T-helper 17 cell (primary cell): ENCODE data around the gene PRKCE. TPM values are rescaled to one million over a fixed set of nuclear protein-coding genes. Genes with fewer than 3 reads are reported as not detected.

ENCODE experiments used
- ATAC-seq: fragments of 150-1000 bp; cut with Tn5 transposase; 2 replicates; pipeline ENCODE4 v1.10.0; 2021; ENCODE audit warnings: mild to moderate bottlenecking, moderate library complexity
- DNase-seq, 3 donors: peaks; one replicate each; pipeline versions ENCODE4 v3.0.0 to v3.0.0-alpha.2; 2020 to 2021
- H3K9me3 ChIP-seq: one replicate; pipeline ENCODE4 v1.7.0; 2013; ENCODE audit warnings: low read length, mild to moderate bottlenecking; ENCODE audit not compliant: control insufficient read depth, poor library complexity, severe bottlenecking
- H3K27ac Mint-ChIP-seq: one replicate; pipeline ENCODE4 v1.8.0; 2022; ENCODE audit warnings: mild to moderate bottlenecking, moderate library complexity, mixed read lengths
- H3K27me3 Mint-ChIP-seq: one replicate; pipeline ENCODE4 v1.8.0; 2022; ENCODE audit warnings: mixed read lengths
- H3K36me3 Mint-ChIP-seq: one replicate; pipeline ENCODE4 v1.8.0; 2022; ENCODE audit warnings: low read depth, mixed read lengths
- H3K4me1 Mint-ChIP-seq: one replicate; pipeline ENCODE4 v1.8.0; 2022; ENCODE audit warnings: mild to moderate bottlenecking, mixed read lengths
- H3K4me3 Mint-ChIP-seq: one replicate; pipeline ENCODE4 v1.8.0; 2022; ENCODE audit warnings: mild to moderate bottlenecking, moderate library complexity, mixed read lengths
- total RNA-seq, 4 donors: library from RNA in 2 of 4; stranded (reverse) in 2 of 4; gene quantifications; one replicate each; pipeline ENCODE4 v1.2.3 and lab custom pipeline; 2022 to 2026

Gene PRKCE
- total RNA-seq, 2 donors from 2014 or later = 17.6 to 23.7 TPM

- DNase-seq (no peak), ATAC-seq (no peak)
- H3K9me3 ChIP-seq = no peaks in the 10 kb centered on the region
- Mint-ChIP-seq H3K27me3 (no peaks in the 10 kb centered on the region), H3K27ac (no peak overlapping the region), H3K4me1 (peaks cover 4% of the 10 kb centered on the region), H3K4me3 (no peak overlapping the region), H3K36me3 (peaks cover 4% of the 10 kb centered on the region)
Measured at GRCh38 chr2:45872211-45872610, 220.7 kb downstream of the PRKCE start.

GRCh38 chr2:45874344-45874743 is 222.9 kb downstream of the PRKCE start:
- Mint-ChIP-seq H3K4me1 (peaks cover 2% of the 10 kb centered on the region), H3K27ac (no peak overlapping the region), H3K36me3 (peaks cover 4% of the 10 kb centered on the region), H3K4me3 (no peak overlapping the region), H3K27me3 (no peaks in the 10 kb centered on the region)
- ATAC-seq = no peak
- DNase-seq = no peak
- H3K9me3 ChIP-seq = no peaks in the 10 kb centered on the region

GRCh38 chr2:45876611-45877010 is 225.1 kb downstream of the PRKCE start:
- ATAC-seq = no peak
- DNase-seq = no peak
- H3K36me3 Mint-ChIP-seq = peaks cover 4% of the 10 kb centered on the region
- no peaks in the 10 kb centered on the region for H3K27me3 Mint-ChIP-seq
- H3K9me3 ChIP-seq = no peaks in the 10 kb centered on the region
- H3K4me1 Mint-ChIP-seq = peaks cover 2% of the 10 kb centered on the region
- H3K27ac Mint-ChIP-seq = no peak overlapping the region
- H3K4me3 Mint-ChIP-seq = no peak overlapping the region

GRCh38 chr2:45879406-45879805 is 227.9 kb downstream of the PRKCE start:
- no peak for ATAC-seq
- no peaks in the 10 kb centered on the region for H3K27me3 Mint-ChIP-seq
- peaks cover 4% of the 10 kb centered on the region for H3K36me3 Mint-ChIP-seq
- H3K4me3 Mint-ChIP-seq = no peak overlapping the region
- H3K4me1 Mint-ChIP-seq = peaks cover 4% of the 10 kb centered on the region
- no peak for DNase-seq
- no peak overlapping the region for H3K27ac Mint-ChIP-seq
- H3K9me3 ChIP-seq = no peaks in the 10 kb centered on the region

- H3K27me3 Mint-ChIP-seq = no peaks in the 10 kb centered on the region
- peaks cover 4% of the 10 kb centered on the region for H3K4me1 Mint-ChIP-seq
- no peak for DNase-seq
- peaks cover 3% of the 10 kb centered on the region for H3K36me3 Mint-ChIP-seq
- no peak overlapping the region for H3K27ac Mint-ChIP-seq
- no peak for ATAC-seq
- H3K4me3 Mint-ChIP-seq = no peak overlapping the region
- H3K9me3 ChIP-seq = no peaks in the 10 kb centered on the region
Measured at GRCh38 chr2:45879936-45880335, 228.5 kb downstream of the PRKCE start.

- Mint-ChIP-seq H3K27me3 (no peaks in the 10 kb centered on the region), H3K27ac (no peak overlapping the region), H3K4me1 (peaks cover 7% of the 10 kb centered on the region), H3K4me3 (no peak overlapping the region), H3K36me3 (no peaks in the 10 kb centered on the region)
- no peaks in the 10 kb centered on the region for H3K9me3 ChIP-seq
- ATAC-seq = no peak
- DNase-seq = no peak
Measured at GRCh38 chr2:45881970-45882581, 230.6 kb downstream of the PRKCE start.

- DNase-seq (no peak), ATAC-seq (no peak)
- H3K9me3 ChIP-seq = no peaks in the 10 kb centered on the region
- Mint-ChIP-seq H3K36me3 (no peaks in the 10 kb centered on the region), H3K27me3 (no peaks in the 10 kb centered on the region), H3K4me1 (peaks cover 9% of the 10 kb centered on the region), H3K4me3 (no peak overlapping the region), H3K27ac (no peak overlapping the region)
Measured at GRCh38 chr2:45882707-45883602, 231.5 kb downstream of the PRKCE start.

GRCh38 chr2:45883603-45884000 is 232.1 kb downstream of the PRKCE start:
- ATAC-seq (no peak), DNase-seq (no peak)
- Mint-ChIP-seq H3K4me3 (no peak overlapping the region), H3K4me1 (peaks cover 9% of the 10 kb centered on the region), H3K36me3 (no peaks in the 10 kb centered on the region), H3K27ac (no peak overlapping the region), H3K27me3 (no peaks in the 10 kb centered on the region)
- H3K9me3 ChIP-seq = no peaks in the 10 kb centered on the region

GRCh38 chr2:45884126-45884525 is 232.7 kb downstream of the PRKCE start:
- H3K36me3 Mint-ChIP-seq = no peaks in the 10 kb centered on the region
- no peaks in the 10 kb centered on the region for H3K9me3 ChIP-seq
- H3K4me3 Mint-ChIP-seq = no peak overlapping the region
- no peaks in the 10 kb centered on the region for H3K27me3 Mint-ChIP-seq
- no peak for DNase-seq
- H3K4me1 Mint-ChIP-seq = peaks cover 12% of the 10 kb centered on the region
- no peak overlapping the region for H3K27ac Mint-ChIP-seq
- ATAC-seq = no peak

GRCh38 chr2:45885171-45885621 is 233.7 kb downstream of the PRKCE start:
- Mint-ChIP-seq H3K4me1 (peaks cover 12% of the 10 kb centered on the region), H3K27ac (no peak overlapping the region), H3K36me3 (no peaks in the 10 kb centered on the region), H3K27me3 (no peaks in the 10 kb centered on the region), H3K4me3 (no peak overlapping the region)
- H3K9me3 ChIP-seq = no peaks in the 10 kb centered on the region
- DNase-seq = no peak
- no peak for ATAC-seq

- ATAC-seq (no peak), DNase-seq (no peak)
- Mint-ChIP-seq H3K4me1 (peaks cover 18% of the 10 kb centered on the region), H3K4me3 (no peak overlapping the region), H3K36me3 (no peaks in the 10 kb centered on the region), H3K27ac (no peak overlapping the region), H3K27me3 (no peaks in the 10 kb centered on the region)
- no peaks in the 10 kb centered on the region for H3K9me3 ChIP-seq
Measured at GRCh38 chr2:45886171-45886663, 234.7 kb downstream of the PRKCE start.

GRCh38 chr2:45888167-45888566 is 236.7 kb downstream of the PRKCE start:
- ATAC-seq = no peak
- no peaks in the 10 kb centered on the region for H3K9me3 ChIP-seq
- H3K4me3 Mint-ChIP-seq = no peak overlapping the region

GRCh38 chr2:45888641-45889040 is 237.2 kb downstream of the PRKCE start:
- Mint-ChIP-seq H3K4me1 (peaks cover 21% of the 10 kb centered on the region), H3K4me3 (no peak overlapping the region), H3K27ac (no peak overlapping the region)

More at GRCh38 chr2:45888167-45888566, 236.7 kb downstream of the PRKCE start:
- H3K36me3 Mint-ChIP-seq = no peaks in the 10 kb centered on the region
- H3K27me3 Mint-ChIP-seq = no peaks in the 10 kb centered on the region
- no peak overlapping the region for H3K27ac Mint-ChIP-seq
- H3K4me1 Mint-ChIP-seq = peaks cover 23% of the 10 kb centered on the region
- DNase-seq = no peak

More at GRCh38 chr2:45888641-45889040, 237.2 kb downstream of the PRKCE start:
- H3K9me3 ChIP-seq = no peaks in the 10 kb centered on the region
- Mint-ChIP-seq H3K36me3 (no peaks in the 10 kb centered on the region), H3K27me3 (no peaks in the 10 kb centered on the region)
- no peak for ATAC-seq
- no peak for DNase-seq
